ENCODE results near the gene IL6ST.

Gene IL6ST

DNA sequence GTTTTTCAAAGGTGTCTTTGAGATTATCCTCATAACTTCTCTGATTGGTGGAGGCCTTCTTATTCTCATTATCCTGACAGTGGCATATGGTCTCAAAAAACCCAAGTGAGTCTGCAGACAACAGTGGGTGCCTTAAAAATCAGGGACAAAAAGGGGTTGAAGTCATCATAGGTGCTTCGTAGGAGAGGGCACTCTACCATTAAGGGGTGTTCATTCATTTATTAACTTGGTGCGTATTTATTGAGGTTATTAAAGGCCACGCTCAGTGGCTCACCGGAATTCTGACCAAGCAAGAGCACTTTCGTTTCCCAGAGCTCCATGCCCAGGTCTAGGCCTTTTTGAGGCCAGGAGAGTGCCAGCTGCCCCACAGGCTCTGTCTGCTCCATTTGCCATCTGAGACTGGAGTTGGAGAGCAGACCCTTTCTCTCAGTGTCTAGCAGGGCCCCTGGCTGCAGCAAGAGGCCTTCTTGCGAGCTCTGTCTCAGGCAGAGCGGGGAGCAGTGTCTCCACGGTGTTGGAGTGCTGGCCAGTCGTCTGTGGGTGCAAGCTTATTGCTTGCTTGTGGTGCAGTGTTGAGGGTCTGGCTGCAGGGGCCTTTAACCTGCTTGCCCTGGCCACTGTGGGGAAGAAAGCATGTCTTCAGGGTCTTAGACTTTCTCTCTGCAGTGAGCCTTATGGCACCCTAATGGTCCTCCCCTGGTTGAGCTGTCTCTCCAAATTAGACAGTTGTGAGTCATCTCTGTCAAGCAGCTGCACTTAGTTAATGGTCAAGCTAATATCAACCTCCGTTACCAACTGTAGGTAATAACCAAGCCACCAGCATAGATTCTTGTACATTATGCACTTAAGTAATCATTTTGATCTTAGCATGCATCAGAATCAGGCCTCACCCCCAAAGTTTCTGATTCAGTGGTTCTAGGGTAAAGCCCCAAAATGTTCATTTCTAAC lies 81.0 kb downstream of the IL6ST start:
- Histone ChIP-seq H3K9ac (ENCODE audit: low read depth, low read length) (no peak overlapping the region), H3K27ac (ENCODE audit: low read length) (no peak overlapping the region), H3K9me3 (ENCODE audit: insufficient read depth, low read depth, low read length) (no peaks in the 10 kb centered on the region)

DNA sequence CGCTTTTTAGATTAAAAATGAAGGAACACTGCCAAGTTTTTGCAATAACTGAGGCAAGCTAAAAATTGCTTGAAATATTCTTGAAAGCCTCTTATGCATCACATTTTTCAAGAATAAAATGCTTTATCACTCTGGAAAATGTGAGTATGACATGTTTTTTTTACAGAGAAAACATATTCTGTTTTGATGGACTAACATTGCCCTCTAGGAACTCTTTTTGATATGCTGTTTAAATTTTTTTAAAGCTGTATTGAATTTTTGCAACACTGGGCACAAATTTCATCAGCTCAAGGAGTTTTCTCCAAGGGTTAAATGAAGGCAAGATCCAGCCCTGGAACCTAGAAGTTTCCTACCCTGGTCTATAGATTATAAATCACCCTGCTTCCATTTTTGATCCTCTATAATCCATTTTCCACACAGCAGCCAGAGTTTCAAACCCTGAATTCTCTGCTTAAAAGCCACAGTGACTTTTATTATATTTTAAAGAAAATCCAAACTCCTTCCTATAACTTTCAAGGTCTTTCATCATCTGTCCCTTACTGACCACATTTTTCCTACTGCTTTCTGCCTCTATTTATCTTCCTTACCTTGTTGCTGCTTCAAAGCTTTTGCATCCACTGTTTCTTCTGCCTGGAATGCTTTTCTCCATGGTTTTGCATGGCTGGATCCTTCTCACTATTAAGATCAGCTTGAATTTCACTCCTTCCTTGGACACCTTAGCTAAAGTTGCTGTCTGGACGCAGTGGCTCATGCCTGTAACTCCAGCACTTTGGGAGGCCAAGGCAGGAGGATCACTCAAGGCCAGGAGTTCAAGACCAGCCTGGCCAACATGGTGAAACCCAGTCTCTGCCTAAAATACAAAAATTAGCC lies 82.7 kb downstream of the IL6ST start:
- no peaks in the 10 kb centered on the region for H3K27me3 ChIP-seq (ENCODE audit: insufficient read depth, low read length)
- no peak overlapping the region for H3K9ac ChIP-seq (ENCODE audit: low read depth, low read length)

More for the DNA sequence above, 81.0 kb downstream of the IL6ST start:
- Histone ChIP-seq H3K4me3 (ENCODE audit: low read length) (no peak overlapping the region), H3K4me1 (ENCODE audit: insufficient read depth, low read length) (no peaks in the 10 kb centered on the region), H3K27me3 (ENCODE audit: insufficient read depth, low read length) (no peaks in the 10 kb centered on the region), H3K36me3 (ENCODE audit: insufficient read depth, low read depth, low read length) (no peaks in the 10 kb centered on the region)

DNA sequence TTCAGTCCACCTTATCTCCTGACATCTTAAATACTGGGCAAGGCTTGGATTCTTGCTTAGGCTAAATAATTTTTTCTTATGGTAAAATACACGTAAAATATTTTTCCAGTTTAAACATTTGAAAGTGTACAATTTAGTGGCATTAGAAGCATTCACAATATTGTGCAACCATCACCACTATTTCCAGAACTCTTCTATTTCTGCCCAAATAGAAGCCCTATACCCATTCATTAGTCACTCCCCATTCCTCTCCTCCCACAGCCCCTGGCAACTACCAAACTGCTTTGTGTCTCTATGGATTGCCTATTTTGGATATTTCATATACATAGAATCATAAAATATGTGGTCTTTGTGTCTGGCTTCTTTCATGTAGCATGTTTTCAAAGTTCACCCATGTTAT lies 86.0 kb downstream of the IL6ST start:
- no peak overlapping the region for H3K4me3 ChIP-seq (ENCODE audit: low read length)
- H3K4me1 ChIP-seq (ENCODE audit: insufficient read depth, low read length): no peaks in the 10 kb centered on the region
- no peak overlapping the region for H3K9ac ChIP-seq (ENCODE audit: low read depth, low read length)
- H3K36me3 ChIP-seq (ENCODE audit: insufficient read depth, low read depth, low read length): no peaks in the 10 kb centered on the region
- no peaks in the 10 kb centered on the region for H3K9me3 ChIP-seq (ENCODE audit: insufficient read depth, low read depth, low read length)
- no peaks in the 10 kb centered on the region for H3K27me3 ChIP-seq (ENCODE audit: insufficient read depth, low read length)
- no peak overlapping the region for H3K27ac ChIP-seq (ENCODE audit: low read length)

More for the DNA sequence above, 82.7 kb downstream of the IL6ST start:
- no peaks in the 10 kb centered on the region for H3K9me3 ChIP-seq (ENCODE audit: insufficient read depth, low read depth, low read length)
- no peaks in the 10 kb centered on the region for H3K36me3 ChIP-seq (ENCODE audit: insufficient read depth, low read depth, low read length)
- no peaks in the 10 kb centered on the region for H3K4me1 ChIP-seq (ENCODE audit: insufficient read depth, low read length)
- no peak overlapping the region for H3K27ac ChIP-seq (ENCODE audit: low read length)
- H3K4me3 ChIP-seq (ENCODE audit: low read length): no peak overlapping the region

DNA sequence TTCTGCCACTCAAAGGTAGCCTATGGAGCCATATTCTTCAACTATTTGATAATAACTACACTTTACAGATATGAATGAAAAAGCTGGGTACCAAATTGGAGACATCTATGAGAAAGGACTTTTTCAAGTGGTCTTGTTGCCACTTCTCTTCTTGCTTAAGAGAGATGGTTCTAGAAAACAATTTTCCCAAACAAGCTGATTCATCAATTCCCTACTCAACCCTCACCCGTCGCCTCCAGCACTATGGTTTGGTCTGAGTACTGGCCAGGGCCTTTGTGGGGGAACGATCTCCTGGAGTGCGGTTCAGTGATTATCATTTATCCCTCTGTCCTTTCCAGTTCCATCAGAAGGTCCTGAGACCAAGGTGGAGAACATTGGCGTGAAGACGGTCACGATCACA lies 86.8 kb downstream of the IL6ST start:
- Histone ChIP-seq H3K4me1 (ENCODE audit: insufficient read depth, low read length) (no peaks in the 10 kb centered on the region), H3K9ac (ENCODE audit: low read depth, low read length) (no peak overlapping the region), H3K27me3 (ENCODE audit: insufficient read depth, low read length) (no peaks in the 10 kb centered on the region), H3K4me3 (ENCODE audit: low read length) (no peak overlapping the region), H3K27ac (ENCODE audit: low read length) (no peak overlapping the region), H3K36me3 (ENCODE audit: insufficient read depth, low read depth, low read length) (no peaks in the 10 kb centered on the region), H3K9me3 (ENCODE audit: insufficient read depth, low read depth, low read length) (no peaks in the 10 kb centered on the region)

DNA sequence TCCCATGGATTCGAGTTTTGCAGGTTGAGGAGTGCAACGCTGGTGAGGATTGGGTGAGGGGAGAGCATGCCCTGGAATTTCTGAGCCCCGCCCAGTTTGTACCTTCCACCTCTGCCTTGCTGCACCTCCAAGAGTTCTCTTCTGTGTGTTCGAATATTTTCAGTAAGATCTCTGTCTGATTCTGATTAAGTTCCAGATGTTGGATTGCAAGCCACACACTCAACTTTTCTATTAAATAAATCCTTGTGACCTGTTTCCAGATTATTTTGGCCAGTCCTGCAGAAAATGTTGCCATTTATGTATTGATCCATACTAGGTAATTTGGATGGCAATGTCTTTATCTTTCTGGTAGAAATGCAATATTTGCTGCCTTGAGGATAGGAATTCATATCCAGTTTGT lies 89.5 kb downstream of the IL6ST start:
- Histone ChIP-seq H3K4me3 (ENCODE audit: low read length) (no peak overlapping the region), H3K4me1 (ENCODE audit: insufficient read depth, low read length) (no peaks in the 10 kb centered on the region), H3K9me3 (ENCODE audit: insufficient read depth, low read depth, low read length) (no peaks in the 10 kb centered on the region), H3K27me3 (ENCODE audit: insufficient read depth, low read length) (no peaks in the 10 kb centered on the region), H3K36me3 (ENCODE audit: insufficient read depth, low read depth, low read length) (no peaks in the 10 kb centered on the region), H3K27ac (ENCODE audit: low read length) (no peak overlapping the region), H3K9ac (ENCODE audit: low read depth, low read length) (no peak overlapping the region)

DNA sequence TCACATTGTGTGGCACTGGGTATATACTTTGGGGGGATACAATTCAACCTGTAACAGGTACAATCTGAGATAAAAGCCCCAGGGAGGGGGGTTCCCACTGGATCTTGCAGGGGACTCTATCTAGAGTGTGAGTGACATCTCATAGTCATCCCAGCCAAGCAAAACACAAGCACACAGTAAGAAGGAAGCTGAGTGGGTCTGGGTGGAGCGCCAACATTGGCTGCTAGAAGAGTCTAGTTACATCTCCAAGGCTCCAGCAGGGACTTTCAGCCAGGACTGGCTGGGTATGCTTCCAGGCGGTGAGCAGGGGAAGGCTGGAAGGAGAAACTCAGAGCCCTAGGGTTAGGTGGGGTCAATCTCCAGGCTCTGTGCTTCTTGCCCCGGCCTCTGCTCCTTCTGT lies 90.6 kb downstream of the IL6ST start:
- Histone ChIP-seq H3K36me3 (ENCODE audit: insufficient read depth, low read depth, low read length) (no peaks in the 10 kb centered on the region), H3K9ac (ENCODE audit: low read depth, low read length) (no peak overlapping the region), H3K9me3 (ENCODE audit: insufficient read depth, low read depth, low read length) (no peaks in the 10 kb centered on the region), H3K27ac (ENCODE audit: low read length) (no peak overlapping the region), H3K4me1 (ENCODE audit: insufficient read depth, low read length) (no peaks in the 10 kb centered on the region), H3K27me3 (ENCODE audit: insufficient read depth, low read length) (no peaks in the 10 kb centered on the region), H3K4me3 (ENCODE audit: low read length) (no peak overlapping the region)

DNA sequence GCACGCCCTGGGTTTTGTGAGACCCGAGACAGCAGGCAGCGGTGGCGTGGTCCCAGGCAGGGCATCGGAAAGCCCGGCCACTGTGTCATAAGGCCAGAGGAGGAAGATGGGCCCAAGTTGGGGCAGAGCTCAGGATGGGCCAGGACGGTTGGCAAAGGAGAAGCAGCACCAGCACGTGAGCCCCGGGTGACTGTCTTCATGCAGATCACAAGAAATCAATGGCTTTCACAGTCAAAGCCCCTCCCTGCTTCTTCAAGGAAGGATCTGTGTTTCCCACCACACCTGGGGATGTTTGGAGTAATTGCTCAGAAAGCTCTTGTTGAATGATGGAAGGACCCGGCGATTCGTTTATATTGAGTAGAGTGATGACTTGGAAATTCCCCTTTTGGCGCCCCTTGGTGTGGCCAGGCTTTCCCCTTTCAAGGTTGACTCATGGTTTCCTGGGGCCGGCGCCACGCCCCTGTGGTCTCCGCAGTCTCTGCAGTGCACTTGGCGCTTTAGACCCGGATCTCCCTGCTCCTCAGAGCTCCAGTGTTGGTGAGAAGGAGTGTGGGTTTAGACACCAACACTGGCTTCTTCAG lies 91.6 kb downstream of the IL6ST start:
- no peak overlapping the region for H3K4me3 ChIP-seq (ENCODE audit: low read length)
- H3K36me3 ChIP-seq (ENCODE audit: insufficient read depth, low read depth, low read length): no peaks in the 10 kb centered on the region
- no peak overlapping the region for H3K9ac ChIP-seq (ENCODE audit: low read depth, low read length)
- H3K9me3 ChIP-seq (ENCODE audit: insufficient read depth, low read depth, low read length): no peaks in the 10 kb centered on the region
- no peak overlapping the region for H3K27ac ChIP-seq (ENCODE audit: low read length)
- no peaks in the 10 kb centered on the region for H3K4me1 ChIP-seq (ENCODE audit: insufficient read depth, low read length)
- no peaks in the 10 kb centered on the region for H3K27me3 ChIP-seq (ENCODE audit: insufficient read depth, low read length)

DNA sequence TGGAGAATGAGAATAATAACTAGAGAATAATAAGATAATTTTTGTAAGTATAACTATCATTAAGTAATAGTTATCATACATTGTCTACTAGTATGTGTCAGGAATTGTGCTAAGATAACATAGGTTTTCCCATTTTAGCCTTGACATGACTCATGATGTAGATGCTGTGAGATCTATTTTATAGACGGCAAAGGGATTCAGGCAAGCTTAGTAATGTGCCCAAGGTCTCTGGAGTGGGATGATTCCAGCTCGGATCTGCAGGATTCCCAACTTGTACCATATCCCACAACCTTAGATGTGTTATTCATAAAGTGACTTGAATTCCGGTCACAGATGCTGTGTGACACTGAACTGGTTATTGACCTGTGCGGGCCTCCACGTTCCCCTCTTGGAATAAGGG lies 92.1 kb downstream of the IL6ST start:
- H3K27me3 ChIP-seq (ENCODE audit: insufficient read depth, low read length): no peaks in the 10 kb centered on the region
- H3K9me3 ChIP-seq (ENCODE audit: insufficient read depth, low read depth, low read length): no peaks in the 10 kb centered on the region
- H3K9ac ChIP-seq (ENCODE audit: low read depth, low read length): no peak overlapping the region
- no peaks in the 10 kb centered on the region for H3K36me3 ChIP-seq (ENCODE audit: insufficient read depth, low read depth, low read length)
- H3K4me1 ChIP-seq (ENCODE audit: insufficient read depth, low read length): no peaks in the 10 kb centered on the region
- no peak overlapping the region for H3K4me3 ChIP-seq (ENCODE audit: low read length)
- no peak overlapping the region for H3K27ac ChIP-seq (ENCODE audit: low read length)

DNA sequence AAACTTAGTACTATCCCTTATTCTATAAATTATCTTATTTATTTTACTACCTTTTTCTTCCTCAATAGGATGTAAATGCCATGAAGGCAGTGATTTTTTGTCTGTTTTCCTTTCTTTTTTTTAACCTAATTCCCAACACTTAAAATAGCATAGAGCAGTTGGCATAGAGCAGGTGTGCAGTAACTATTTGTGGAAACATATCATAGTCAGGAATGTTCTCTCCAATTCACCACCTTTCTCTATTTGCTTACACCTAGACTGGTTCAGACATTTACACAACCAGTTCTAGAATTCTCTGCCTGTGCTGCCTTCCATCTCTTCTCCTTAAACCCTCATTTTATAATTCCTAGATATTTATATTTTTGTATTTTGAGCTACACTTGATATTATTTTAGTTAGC lies 94.0 kb downstream of the IL6ST start:
- no peak overlapping the region for H3K9ac ChIP-seq (ENCODE audit: low read depth, low read length)
- no peaks in the 10 kb centered on the region for H3K27me3 ChIP-seq (ENCODE audit: insufficient read depth, low read length)
- H3K4me1 ChIP-seq (ENCODE audit: insufficient read depth, low read length): no peaks in the 10 kb centered on the region
- H3K36me3 ChIP-seq (ENCODE audit: insufficient read depth, low read depth, low read length): no peaks in the 10 kb centered on the region
- H3K27ac ChIP-seq (ENCODE audit: low read length): no peak overlapping the region
- no peaks in the 10 kb centered on the region for H3K9me3 ChIP-seq (ENCODE audit: insufficient read depth, low read depth, low read length)
- H3K4me3 ChIP-seq (ENCODE audit: low read length): no peak overlapping the region

DNA sequence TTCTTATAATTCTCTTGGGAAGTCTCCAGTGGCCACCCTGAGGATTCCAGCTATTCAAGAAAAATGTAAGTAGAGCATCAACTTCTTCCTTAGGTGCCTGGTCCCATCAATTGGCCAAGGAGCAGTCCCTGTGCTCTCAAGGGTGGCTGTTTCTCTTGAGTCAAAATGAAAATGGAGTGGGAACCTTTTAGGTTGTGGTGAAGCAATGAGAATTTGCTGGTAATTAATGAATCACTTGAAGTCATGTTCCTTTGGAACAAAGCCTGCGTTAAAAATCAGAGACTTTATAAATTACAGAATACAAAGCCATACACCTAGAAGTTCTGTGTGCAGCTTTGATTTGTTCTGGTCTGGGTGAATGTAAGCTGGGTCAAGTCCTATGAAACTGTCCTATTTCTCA lies 94.7 kb downstream of the IL6ST start:
- Histone ChIP-seq H3K4me1 (ENCODE audit: insufficient read depth, low read length) (no peaks in the 10 kb centered on the region), H3K9me3 (ENCODE audit: insufficient read depth, low read depth, low read length) (no peaks in the 10 kb centered on the region), H3K27ac (ENCODE audit: low read length) (no peak overlapping the region), H3K4me3 (ENCODE audit: low read length) (no peak overlapping the region), H3K36me3 (ENCODE audit: insufficient read depth, low read depth, low read length) (no peaks in the 10 kb centered on the region), H3K9ac (ENCODE audit: low read depth, low read length) (no peak overlapping the region), H3K27me3 (ENCODE audit: insufficient read depth, low read length) (no peaks in the 10 kb centered on the region)

DNA sequence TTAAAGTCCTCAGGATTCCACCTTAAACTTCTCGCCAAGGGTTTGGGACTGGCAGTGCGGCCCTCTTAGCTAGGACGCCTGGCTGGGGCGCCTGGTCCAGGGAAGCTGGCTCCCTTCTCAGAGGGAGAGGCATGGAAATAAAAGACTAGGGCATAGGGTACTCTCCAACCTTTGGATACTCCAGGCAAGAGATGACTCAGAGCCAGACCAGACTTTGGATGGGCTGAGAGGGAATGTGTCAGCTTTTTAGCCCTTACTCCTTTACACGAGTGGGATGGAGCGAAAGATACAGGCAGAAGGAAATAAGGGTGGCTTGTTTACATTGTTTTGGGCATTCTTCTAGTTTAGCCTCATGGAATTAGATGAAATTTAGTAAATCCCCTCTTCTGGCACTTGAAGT lies 95.4 kb downstream of the IL6ST start:
- H3K4me3 ChIP-seq (ENCODE audit: low read length): no peak overlapping the region
- H3K9me3 ChIP-seq (ENCODE audit: insufficient read depth, low read depth, low read length): no peaks in the 10 kb centered on the region
- no peaks in the 10 kb centered on the region for H3K36me3 ChIP-seq (ENCODE audit: insufficient read depth, low read depth, low read length)
- H3K27me3 ChIP-seq (ENCODE audit: insufficient read depth, low read length): no peaks in the 10 kb centered on the region
- H3K27ac ChIP-seq (ENCODE audit: low read length): no peak overlapping the region
- no peaks in the 10 kb centered on the region for H3K4me1 ChIP-seq (ENCODE audit: insufficient read depth, low read length)
- no peak overlapping the region for H3K9ac ChIP-seq (ENCODE audit: low read depth, low read length)
